NCI-H460 (cell line): Measurements from ENCODE around the gene RBM48. TPM values are rescaled to one million over a fixed set of nuclear protein-coding genes. Genes with fewer than 3 reads are reported as not detected.
"Not testable (repeated sequence)": the region's sequence is repeated elsewhere in the genome, so short reads cannot be mapped to it uniquely, and the experiment has no call there.

Experiments used
- DNase-seq: peaks from one replicate; pipeline ENCODE4 v3.0.0-alpha.2; 2016; ENCODE audit warnings: low read depth; ENCODE audit errors: extremely low read depth
- polyA plus RNA-seq: library from polyadenylated mRNA; depleted of rRNA; stranded (reverse); fragments of >200 nt; gene quantifications from 2 replicates; pipeline ENCODE4 v1.2.3, GENCODE V29; 2014; cell fraction: nucleus; rRNA removed
- total RNA-seq: library from RNA; depleted of rRNA; stranded (reverse); fragments of >200 nt; shearing (Covaris generic); gene quantifications from 2 replicates; pipeline ENCODE4 v1.2.3, GENCODE V29; 2014; rRNA removed

Gene RBM48
- total RNA-seq, result 8.5 and 13.8 TPM in 2 replicates
- polyA plus RNA-seq, result 9.2 and 13.2 TPM in 2 replicates

GRCh38 chr7:92528188-92528957, at the start of gene RBM48, which contains the start of gene PEX1:
RBM48 (plus strand) TSS chr7:92528795; CDS start chr7:92528814, 19 bp downstream.
PEX1 (minus strand) TSS chr7:92528520; CDS start chr7:92528435, 85 bp downstream.
- DNase-seq, result peak; percentile 99

- not testable (repeated sequence) for DNase-seq
These were observed 49.4 kb upstream of the RBM48 start for GRCh38 chr7:92479146-92479545.

GRCh38 chr7:92483624-92484023, 45.0 kb upstream of the RBM48 start:
- not testable (repeated sequence) for DNase-seq

GRCh38 chr7:92484226-92484625, 44.4 kb upstream of the RBM48 start:
- DNase-seq, result not testable (repeated sequence)

- DNase-seq, result no peak
These were observed 43.2 kb upstream of the RBM48 start for GRCh38 chr7:92485267-92485892.

GRCh38 chr7:92485974-92486373, 42.6 kb upstream of the RBM48 start:
- no peak for DNase-seq

GRCh38 chr7:92487804-92488203, 40.8 kb upstream of the RBM48 start:
- no peak for DNase-seq

- DNase-seq, result no peak
These were observed 39.0 kb upstream of the RBM48 start for GRCh38 chr7:92489634-92490033.

- no peak for DNase-seq
These were observed 31.7 kb upstream of the RBM48 start for GRCh38 chr7:92496876-92497275.

- no peak for DNase-seq
These were observed 30.0 kb upstream of the RBM48 start for GRCh38 chr7:92498557-92498956.

GRCh38 chr7:92503767-92504166, 24.8 kb upstream of the RBM48 start:
- no peak for DNase-seq

- no peak for DNase-seq
These were observed 24.0 kb upstream of the RBM48 start for GRCh38 chr7:92504563-92504962.

- DNase-seq, result no peak
These were observed 22.2 kb upstream of the RBM48 start for GRCh38 chr7:92506363-92506762.

GRCh38 chr7:92508946-92509345, 19.6 kb upstream of the RBM48 start:
- DNase-seq, result no peak

GRCh38 chr7:92513167-92513902, 15.3 kb upstream of the RBM48 start:
- no peak for DNase-seq

GRCh38 chr7:92517631-92518030, 11.0 kb upstream of the RBM48 start:
- no peak for DNase-seq

- DNase-seq, result no peak
These were observed 8.6 kb upstream of the RBM48 start for GRCh38 chr7:92520024-92520423.

GRCh38 chr7:92523110-92523509, 5.5 kb upstream of the RBM48 start:
- no peak for DNase-seq

GRCh38 chr7:92527300-92528187, 1.1 kb upstream of the RBM48 start:
- DNase-seq, result peak; percentile 30

GRCh38 chr7:92528958-92529264, 316 bp downstream of the RBM48 start:
- no peak for DNase-seq
